22Rv1 (cell line): ENCODE results near the gene ARMC8.

Experiments
- H3K27ac ChIP-seq: fragments of 450-650 bp; 2 replicates; pipeline ENCODE4 v1.5.1; 2017
- CTCF ChIP-seq: fragments of 450-650 bp; IDR thresholded peaks from 2 replicates; pipeline ENCODE4 v1.5.1; 2017; ENCODE audit warnings: mild to moderate bottlenecking
- ZFX ChIP-seq: fragments of 450-650 bp; IDR thresholded peaks from 2 replicates; pipeline ENCODE4 v1.6.1; 2017; ENCODE audit warnings: antibody characterized with exemption, borderline replicate concordance

Gene ARMC8

GRCh38 chr3:138267083-138267482, 80.0 kb downstream of the ARMC8 start:
- no peak for TF ChIP-seq CTCF
- TF ChIP-seq ZFX: no peak
- no peak overlapping the region for H3K27ac ChIP-seq

- H3K27ac ChIP-seq: no peak overlapping the region
- TF ChIP-seq CTCF (0 out of 2 replicates have a peak, but pooled peaks have one; percentile 16), ZFX (no peak)
Observed at GRCh38 chr3:138270245-138270644, 83.1 kb downstream of the ARMC8 start.

- no peak overlapping the region for H3K27ac ChIP-seq
- no peak for TF ChIP-seq CTCF
- TF ChIP-seq ZFX: no peak
Observed at GRCh38 chr3:138271189-138271794, 84.2 kb downstream of the ARMC8 start.

GRCh38 chr3:138281561-138281960, 94.5 kb downstream of the ARMC8 start:
- TF ChIP-seq ZFX (no peak), CTCF (no peak)
- H3K27ac ChIP-seq: no peak overlapping the region

- H3K27ac ChIP-seq: no peak overlapping the region
- no peak for TF ChIP-seq ZFX
- TF ChIP-seq CTCF: no peak
Observed at GRCh38 chr3:138282836-138283235, 95.7 kb downstream of the ARMC8 start.

GRCh38 chr3:138284079-138284478, 97.0 kb downstream of the ARMC8 start:
- TF ChIP-seq ZFX (no peak), CTCF (no peak)
- no peak overlapping the region for H3K27ac ChIP-seq

- no peak overlapping the region for H3K27ac ChIP-seq
- TF ChIP-seq CTCF (no peak), ZFX (no peak)
Observed at GRCh38 chr3:138284957-138285477, 97.9 kb downstream of the ARMC8 start.
